KMS-11 (cell line): ENCODE results near the gene SIX2.

ENCODE experiments used
- H2AFZ ChIP-seq: fragments of 200-600 bp; sonication (generic); 2 replicates; pipeline ENCODE4 v1.6.1; 2016; ENCODE audit warnings: antibody characterized with exemption, mixed run types, low read depth
- H3K27ac ChIP-seq: fragments of 200-600 bp; sonication (generic); 2 replicates; pipeline ENCODE4 v1.6.1; 2016; ENCODE audit warnings: mild to moderate bottlenecking, mixed run types
- H3K27me3 ChIP-seq: fragments of 200-600 bp; sonication (generic); 2 replicates; pipeline ENCODE4 v1.6.1; 2017; ENCODE audit warnings: mild to moderate bottlenecking, low read depth, mixed run types, moderate library complexity; ENCODE audit not compliant: insufficient read depth
- H3K36me3 ChIP-seq: fragments of 200-600 bp; sonication (generic); 2 replicates; pipeline ENCODE4 v1.6.1; 2017; ENCODE audit warnings: mild to moderate bottlenecking, mixed run types; ENCODE audit not compliant: insufficient read depth
- H3K4me1 ChIP-seq: fragments of 200-600 bp; sonication (generic); 2 replicates; pipeline ENCODE4 v1.6.1; 2016; ENCODE audit warnings: mild to moderate bottlenecking, low read depth, mixed run types; ENCODE audit not compliant: poor library complexity, severe bottlenecking
- H3K4me2 ChIP-seq: fragments of 200-600 bp; sonication (generic); 2 replicates; pipeline ENCODE4 v1.7.0; 2016; ENCODE audit warnings: mild to moderate bottlenecking, mixed run types
- H3K4me3 ChIP-seq: fragments of 200-600 bp; sonication (generic); IDR thresholded peaks from 2 replicates; pipeline ENCODE4 v1.6.1; 2017; ENCODE audit warnings: low read depth, low read length, mixed read lengths; ENCODE audit not compliant: insufficient read depth
- H3K79me2 ChIP-seq: fragments of 200-600 bp; sonication (generic); 2 replicates; pipeline ENCODE4 v1.6.1; 2016; ENCODE audit warnings: low read depth, mixed run types; ENCODE audit not compliant: insufficient read depth
- H3K9ac ChIP-seq: fragments of 200-600 bp; sonication (generic); 2 replicates; pipeline ENCODE4 v1.6.1; 2016; ENCODE audit warnings: mild to moderate bottlenecking, mixed run types
- H4K20me1 ChIP-seq: fragments of 200-600 bp; sonication (generic); 2 replicates; pipeline ENCODE4 v1.6.1; 2016; ENCODE audit warnings: mild to moderate bottlenecking, mixed run types; ENCODE audit not compliant: insufficient read depth
- TF ChIP-seq, protein P1 (sequence below): fragments of 200-600 bp; sonication (generic); conservative IDR thresholded peaks from 2 replicates; pipeline ENCODE4 v1.6.1; 2017; ENCODE audit warnings: low read depth, mild to moderate bottlenecking, antibody characterized with exemption, low read length, moderate library complexity, mixed read lengths

Gene SIX2

GRCh38 chr2:45009303-45009927 is at the start of gene SIX2:
SIX2 (minus strand) TSS chr2:45009452; CDS start chr2:45009110, 342 bp downstream.
- Histone ChIP-seq H3K9ac (peak within 1 kb of the TSS; percentile 73), H3K4me1 (no peaks in the 10 kb centered on the region), H3K79me2 (peaks cover 15% of the 10 kb centered on the region; the same call in 1 of the 2 replicates), H3K27ac (peak within 1 kb of the TSS; percentile 59), H3K4me2 (peak within 1 kb of the TSS; percentile 74), H3K4me3 (peak within 1 kb of the TSS; percentile 57), H4K20me1 (no peaks in the 10 kb centered on the region), H3K36me3 (no peaks in the 10 kb centered on the region), H2AFZ (peak within 1 kb of the TSS; percentile 63), H3K27me3 (no peaks in the 10 kb centered on the region)
- TF ChIP-seq, protein P1, sequence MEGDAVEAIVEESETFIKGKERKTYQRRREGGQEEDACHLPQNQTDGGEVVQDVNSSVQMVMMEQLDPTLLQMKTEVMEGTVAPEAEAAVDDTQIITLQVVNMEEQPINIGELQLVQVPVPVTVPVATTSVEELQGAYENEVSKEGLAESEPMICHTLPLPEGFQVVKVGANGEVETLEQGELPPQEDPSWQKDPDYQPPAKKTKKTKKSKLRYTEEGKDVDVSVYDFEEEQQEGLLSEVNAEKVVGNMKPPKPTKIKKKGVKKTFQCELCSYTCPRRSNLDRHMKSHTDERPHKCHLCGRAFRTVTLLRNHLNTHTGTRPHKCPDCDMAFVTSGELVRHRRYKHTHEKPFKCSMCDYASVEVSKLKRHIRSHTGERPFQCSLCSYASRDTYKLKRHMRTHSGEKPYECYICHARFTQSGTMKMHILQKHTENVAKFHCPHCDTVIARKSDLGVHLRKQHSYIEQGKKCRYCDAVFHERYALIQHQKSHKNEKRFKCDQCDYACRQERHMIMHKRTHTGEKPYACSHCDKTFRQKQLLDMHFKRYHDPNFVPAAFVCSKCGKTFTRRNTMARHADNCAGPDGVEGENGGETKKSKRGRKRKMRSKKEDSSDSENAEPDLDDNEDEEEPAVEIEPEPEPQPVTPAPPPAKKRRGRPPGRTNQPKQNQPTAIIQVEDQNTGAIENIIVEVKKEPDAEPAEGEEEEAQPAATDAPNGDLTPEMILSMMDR = no peak

DNA sequence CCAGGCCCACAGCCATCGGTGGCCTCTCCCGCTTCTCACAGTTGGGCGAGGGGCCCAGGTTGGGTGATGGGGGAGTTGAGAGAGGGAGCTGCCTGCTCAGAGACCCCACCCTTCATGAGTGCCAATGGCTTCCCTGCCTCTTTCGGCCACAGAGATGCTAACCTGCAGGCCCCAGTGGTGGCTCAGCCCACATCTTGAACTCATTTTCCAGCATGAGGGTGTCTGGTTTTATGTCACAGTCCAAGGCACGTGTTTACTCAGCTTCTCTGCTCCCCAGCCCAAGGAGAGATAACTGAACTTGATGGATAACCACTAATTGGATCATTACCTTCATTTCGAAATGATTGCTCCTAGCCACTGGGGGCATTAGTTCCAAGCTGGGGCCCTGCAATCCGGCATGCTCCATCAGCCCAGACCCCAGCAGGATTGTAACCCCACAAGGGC is 45.9 kb upstream of the SIX2 start:
- Histone ChIP-seq H3K36me3 (no peaks in the 10 kb centered on the region), H3K4me3 (no peak overlapping the region), H3K27ac (no peak overlapping the region), H2AFZ (no peak overlapping the region), H3K27me3 (no peaks in the 10 kb centered on the region), H4K20me1 (no peaks in the 10 kb centered on the region), H3K4me1 (no peaks in the 10 kb centered on the region), H3K79me2 (no peaks in the 10 kb centered on the region), H3K4me2 (no peak overlapping the region), H3K9ac (no peak overlapping the region)
- TF ChIP-seq, protein P1 = no peak

DNA sequence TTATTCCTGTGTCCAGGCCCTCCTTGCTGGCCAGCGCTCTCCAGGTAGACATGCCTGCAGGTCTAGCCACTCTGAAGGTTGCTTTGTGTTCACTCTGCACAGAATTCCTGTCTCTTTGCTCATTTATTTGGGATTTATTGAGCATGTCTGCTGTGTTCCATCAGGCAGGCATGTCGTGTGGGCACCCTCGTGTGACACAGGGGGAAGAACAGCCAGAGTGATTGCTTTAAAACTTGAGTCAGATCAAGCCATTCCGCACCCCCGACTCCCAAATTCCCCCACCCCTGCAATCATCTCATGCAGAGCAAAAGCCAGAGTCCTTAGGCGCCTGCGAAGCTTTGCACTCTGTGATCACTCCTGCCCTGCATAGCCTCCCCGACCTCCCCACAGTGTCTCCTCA is 44.7 kb upstream of the SIX2 start:
- Histone ChIP-seq H3K4me2 (no peak overlapping the region), H3K27me3 (no peaks in the 10 kb centered on the region), H3K4me3 (no peak overlapping the region), H3K36me3 (no peaks in the 10 kb centered on the region), H3K9ac (no peak overlapping the region), H3K27ac (no peak overlapping the region), H3K4me1 (no peaks in the 10 kb centered on the region), H3K79me2 (no peaks in the 10 kb centered on the region), H4K20me1 (no peaks in the 10 kb centered on the region), H2AFZ (no peak overlapping the region)
- TF ChIP-seq, protein P1 = no peak

DNA sequence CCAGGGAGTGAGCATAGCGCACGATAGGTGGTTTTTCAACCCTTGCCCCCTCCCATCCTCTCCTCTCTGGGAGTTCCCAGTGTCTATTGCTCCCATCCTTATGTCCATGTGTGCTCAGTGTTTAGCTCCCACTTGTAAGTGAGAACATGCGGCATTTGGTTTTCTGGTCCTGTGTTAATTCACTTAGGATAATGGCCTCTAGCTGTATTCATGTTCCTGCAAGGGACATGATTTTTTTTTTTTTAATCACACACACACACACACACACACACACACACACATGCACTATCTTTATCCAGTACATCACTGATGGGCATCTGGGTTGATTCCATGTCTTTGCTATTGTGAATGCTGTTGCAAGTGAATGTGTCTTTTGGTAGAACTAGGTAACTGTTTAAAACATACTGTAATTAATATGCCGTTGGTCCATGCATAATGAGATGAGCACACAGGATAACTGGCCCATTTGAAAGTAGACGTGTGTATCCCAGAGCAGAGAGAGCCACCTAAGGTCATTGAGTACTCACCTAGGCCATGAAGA is 43.2 kb upstream of the SIX2 start:
- no peaks in the 10 kb centered on the region for H4K20me1 ChIP-seq
- H2AFZ ChIP-seq = no peak overlapping the region
- no peak overlapping the region for H3K9ac ChIP-seq
- no peaks in the 10 kb centered on the region for H3K4me1 ChIP-seq
- TF ChIP-seq, protein P1 = no peak
- H3K79me2 ChIP-seq = no peaks in the 10 kb centered on the region
- H3K36me3 ChIP-seq = no peaks in the 10 kb centered on the region
- H3K4me2 ChIP-seq = no peak overlapping the region
- H3K27me3 ChIP-seq = no peaks in the 10 kb centered on the region
- H3K27ac ChIP-seq = no peak overlapping the region
- H3K4me3 ChIP-seq = no peak overlapping the region
